Activated CD4-positive, alpha-beta T cell treated with anti-CD3 and anti-CD28 coated beads, Interleukin-2, amount 50 U/mL, for 24 hours (primary cell): Measurements from ENCODE around the gene HMCES.
A peak's percentile ranks its signal among the peaks of the same experiment; 100 is the strongest.
"Not testable (repeated sequence)": the region's sequence is repeated elsewhere in the genome, so short reads cannot be mapped to it uniquely, and the experiment has no call there.

ENCODE experiments used
- DNase-seq, 2 donors: peaks; one replicate each; pipeline ENCODE4 v3.0.0-alpha.2; 2020; ENCODE audit warnings: low read depth in 1 of 2, low spot score in 1 of 2

Gene HMCES

DNA sequence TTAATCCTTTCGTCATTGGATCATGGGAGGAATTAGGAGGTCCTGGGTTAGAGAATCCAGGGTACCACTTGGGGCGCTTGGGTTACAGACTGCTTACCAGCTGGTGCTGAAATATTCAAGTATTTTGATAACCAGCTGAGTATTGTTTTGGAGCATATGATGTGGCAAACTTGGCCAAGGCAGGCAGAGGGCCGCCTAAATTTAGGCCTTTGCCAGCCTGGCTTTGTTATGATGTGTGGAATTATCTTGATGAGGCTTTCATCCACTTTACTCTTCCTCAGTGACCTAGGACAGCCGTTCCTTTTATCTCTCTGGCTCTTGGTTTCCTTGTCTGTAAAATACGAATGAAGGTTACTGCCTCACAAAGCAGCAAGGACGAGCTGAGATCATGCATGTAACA is 22.4 kb upstream of the HMCES start:
- no peak for DNase-seq

DNA sequence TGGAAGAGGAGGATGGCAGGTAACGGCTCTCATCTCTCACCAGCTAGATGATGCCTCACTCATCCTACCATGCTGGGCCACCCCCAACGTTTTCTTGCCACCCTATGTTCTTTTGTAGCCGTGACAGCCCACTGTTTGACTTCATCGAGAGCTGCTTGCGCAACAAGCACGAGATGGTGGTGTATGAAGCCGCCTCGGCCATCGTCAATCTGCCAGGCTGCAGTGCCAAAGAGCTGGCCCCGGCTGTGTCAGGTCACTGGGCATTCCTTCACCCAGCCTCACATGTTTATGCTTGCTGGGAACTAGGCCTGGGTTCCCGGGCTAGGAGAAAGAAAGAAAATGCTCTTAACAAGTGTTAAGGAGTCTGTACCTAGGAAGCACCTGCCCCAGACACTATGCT is 21.1 kb upstream of the HMCES start:
- DNase-seq = no peak

DNA sequence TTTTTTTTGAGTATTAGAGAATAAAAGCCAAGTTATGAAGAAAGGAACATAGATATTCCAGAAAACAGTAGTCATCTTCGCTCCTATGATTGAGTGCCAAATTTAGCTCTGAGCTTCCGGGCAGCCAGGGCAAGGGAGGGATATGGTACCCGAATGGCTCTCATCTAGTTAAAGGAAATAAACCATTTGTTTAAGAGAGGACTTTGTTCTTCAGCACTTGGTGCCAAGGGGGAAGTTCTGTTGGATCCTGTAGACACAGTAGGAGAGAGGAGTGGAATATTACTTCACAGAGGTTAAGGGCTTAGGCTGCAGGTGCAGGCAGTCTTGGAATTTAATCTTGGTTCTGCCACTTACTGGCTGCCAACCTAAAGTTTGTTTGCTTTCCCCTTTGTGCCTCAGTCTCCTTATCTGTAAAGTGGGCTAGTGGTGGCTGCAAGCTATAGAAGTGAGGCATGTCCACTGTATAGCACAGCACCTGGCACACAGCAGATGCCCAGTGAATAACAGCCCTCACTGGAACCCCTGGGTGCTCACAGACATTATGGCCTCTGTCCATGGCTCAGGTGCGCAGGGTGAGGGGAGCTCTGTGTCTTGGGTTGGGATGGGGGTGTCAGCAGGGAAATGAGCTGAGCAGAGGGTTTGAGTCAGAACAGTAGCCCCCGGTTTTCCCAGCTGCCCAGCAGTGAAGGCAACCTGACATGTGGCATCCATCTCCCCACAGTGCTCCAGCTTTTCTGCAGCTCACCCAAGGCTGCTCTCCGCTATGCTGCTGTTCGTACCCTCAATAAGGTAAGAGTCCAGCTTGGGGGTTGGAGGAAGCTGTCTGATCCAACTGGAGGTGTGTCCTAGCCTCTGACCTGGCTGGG is 18.8 kb upstream of the HMCES start:
- no peak for DNase-seq

DNA sequence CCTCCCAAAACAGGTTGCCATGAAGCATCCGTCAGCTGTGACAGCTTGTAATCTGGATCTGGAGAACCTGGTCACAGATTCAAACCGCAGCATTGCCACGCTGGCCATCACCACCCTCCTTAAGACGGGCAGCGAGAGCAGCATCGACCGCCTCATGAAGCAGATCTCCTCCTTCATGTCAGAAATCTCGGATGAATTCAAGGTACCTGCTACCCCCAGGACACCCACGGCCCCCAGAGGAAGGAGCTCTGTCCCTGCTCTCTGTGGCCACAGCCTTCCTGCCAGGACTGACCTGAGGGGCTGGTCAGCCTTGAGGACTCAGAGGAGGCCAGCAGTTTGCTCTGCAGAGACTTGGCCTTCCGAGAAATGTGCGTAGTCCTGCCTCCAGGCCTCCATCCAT is 18.1 kb upstream of the HMCES start:
- DNase-seq = no peak

DNA sequence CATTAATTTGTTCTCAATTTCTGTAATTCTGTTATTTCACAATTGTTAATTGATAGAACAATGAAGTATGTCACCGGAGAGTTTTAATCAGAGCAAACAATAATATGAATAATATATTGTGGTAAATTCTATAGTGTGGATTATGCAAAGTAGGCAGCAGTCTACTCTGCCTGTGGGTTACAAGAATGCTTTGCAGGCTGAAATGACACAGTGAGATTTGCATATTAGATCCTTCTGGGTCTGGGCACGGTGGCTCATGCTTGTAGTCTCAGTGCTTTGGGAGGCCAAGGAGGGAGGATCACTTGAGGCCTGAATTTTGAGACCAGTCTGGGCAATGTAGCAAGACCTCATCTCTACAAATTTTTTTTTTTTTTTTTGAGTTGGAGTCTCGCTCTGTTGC is 16.8 kb upstream of the HMCES start:
- DNase-seq = no peak

DNA sequence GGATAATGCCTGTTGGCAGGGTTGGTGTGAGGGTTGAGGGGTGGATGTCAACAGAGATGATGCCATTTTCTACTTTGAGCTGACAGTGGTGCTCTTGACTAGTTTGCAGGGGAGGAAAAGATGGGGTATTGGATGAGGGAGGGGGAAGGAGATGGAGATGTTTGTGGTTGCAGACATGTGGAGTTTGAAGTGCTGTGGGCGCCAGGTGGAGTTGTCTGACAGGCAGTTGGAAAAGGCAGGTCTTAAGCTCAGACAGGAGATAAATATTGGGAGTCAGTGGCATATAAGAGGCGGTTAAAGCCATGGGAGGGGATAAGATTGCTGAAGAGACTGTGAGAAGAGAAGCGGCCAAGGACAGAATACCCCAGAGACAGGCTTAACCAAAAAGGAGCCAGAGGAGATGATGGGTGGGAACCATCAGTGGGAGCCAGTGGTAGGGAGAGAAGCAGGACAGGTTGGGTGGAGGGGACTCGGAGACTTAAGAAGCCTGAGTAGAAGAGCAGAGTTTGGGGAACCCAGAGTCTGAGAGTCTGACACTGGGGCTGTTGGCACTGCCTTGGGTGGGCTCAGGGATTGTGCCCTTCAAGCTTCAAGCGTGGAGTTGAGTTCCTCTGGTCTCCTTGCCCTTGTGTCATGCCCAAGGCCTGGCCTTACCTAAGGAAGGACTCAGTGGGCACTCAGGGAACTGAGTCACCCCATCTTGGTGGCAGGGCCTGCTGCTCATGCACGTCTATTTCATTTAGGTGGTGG is 15.3 kb upstream of the HMCES start:
- DNase-seq = no peak

DNA sequence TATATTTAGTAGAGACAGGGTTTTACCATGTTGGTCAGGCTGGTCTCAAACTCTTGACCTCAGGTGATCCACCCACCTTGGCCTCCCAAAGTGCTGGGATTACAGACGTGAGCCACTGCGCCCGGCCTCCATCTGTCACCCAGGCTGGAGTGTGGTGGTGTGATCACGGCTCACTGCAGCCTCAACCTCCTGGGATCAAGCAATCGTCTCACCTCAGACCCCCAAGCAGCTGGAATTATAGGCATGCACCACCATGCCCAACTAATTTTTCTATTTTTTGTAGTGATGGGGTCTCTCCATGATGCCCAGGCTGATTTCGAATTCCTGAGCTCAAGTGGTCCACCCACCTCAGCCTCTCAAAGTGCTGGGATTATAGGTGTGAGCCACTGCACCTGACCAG is 13.7 kb upstream of the HMCES start:
- DNase-seq = not testable (repeated sequence)

DNA sequence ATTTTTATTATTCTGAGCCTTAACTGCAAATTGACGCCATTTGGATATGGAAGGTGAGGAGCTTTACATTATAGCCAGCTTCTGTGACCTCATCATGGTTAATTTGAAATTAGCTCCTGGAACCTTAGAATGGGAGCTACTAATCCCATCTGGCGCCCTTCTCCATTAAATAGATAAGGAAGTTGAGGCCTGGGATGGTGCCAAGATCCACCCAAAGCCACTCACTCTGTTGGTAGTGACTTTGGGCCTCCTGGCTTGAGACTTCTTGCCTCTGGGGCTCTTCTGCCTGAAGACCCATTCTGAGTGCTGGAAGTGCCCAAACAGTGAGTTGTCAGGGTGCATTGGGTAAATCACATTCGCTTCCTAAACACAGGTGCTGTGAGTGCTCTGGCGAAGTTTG is 12.0 kb upstream of the HMCES start:
- no peak for DNase-seq

DNA sequence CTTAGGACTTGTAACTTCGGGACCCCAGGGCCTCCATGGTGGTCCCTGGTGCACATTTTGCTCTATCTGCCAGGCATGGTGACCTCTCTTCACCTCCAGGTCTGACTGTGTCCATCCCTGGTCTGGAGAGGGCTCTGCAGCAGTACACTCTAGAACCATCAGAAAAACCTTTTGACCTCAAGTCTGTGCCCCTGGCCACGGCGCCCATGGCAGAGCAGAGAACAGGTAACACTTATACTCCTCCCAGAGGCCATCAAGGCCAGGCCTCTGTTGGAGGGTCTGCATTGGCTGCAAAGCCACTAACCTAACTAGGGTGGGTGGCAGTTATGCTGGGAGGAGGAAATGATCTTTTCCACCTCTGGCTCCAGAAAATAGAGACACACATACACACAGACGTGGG is 10.3 kb upstream of the HMCES start:
- DNase-seq = no peak

DNA sequence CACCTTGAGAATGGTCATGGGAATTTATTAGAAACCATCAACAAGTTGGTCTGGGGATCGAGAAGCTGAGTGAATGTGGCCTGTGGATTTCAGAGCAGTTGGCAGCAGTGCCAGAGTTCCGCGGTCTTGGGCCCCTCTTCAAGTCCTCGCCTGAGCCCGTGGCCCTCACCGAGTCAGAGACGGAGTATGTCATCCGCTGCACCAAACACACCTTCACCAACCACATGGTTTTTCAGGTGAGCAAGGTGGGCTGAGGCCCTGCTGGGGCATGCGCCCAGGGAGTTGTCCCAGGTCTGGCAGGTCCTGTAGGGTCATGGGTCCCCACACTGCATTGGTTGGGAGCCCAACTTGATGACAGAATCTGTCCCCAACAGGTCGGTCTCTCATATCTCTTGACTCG is 7.0 kb upstream of the HMCES start:
- DNase-seq = no peak

DNA sequence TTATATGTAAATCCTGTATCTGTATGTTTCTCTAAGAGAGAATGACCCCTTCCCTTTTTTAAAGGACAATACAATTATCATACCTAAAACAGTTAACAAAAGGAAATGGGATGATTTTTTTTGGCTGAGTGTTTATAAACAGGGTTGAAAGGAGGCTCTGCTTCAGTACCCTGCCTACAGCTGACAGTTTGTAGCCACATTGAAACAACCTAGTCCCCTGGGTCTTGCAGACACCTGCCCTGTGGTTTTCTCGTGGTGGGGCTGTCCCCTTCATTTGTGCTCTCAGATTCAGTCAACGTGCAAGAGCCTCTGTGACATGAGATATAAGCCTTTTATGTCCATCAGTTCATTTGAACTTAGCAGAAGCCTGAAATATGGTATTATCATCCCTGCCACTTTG is 2.3 kb upstream of the HMCES start:
- no peak for DNase-seq

DNA sequence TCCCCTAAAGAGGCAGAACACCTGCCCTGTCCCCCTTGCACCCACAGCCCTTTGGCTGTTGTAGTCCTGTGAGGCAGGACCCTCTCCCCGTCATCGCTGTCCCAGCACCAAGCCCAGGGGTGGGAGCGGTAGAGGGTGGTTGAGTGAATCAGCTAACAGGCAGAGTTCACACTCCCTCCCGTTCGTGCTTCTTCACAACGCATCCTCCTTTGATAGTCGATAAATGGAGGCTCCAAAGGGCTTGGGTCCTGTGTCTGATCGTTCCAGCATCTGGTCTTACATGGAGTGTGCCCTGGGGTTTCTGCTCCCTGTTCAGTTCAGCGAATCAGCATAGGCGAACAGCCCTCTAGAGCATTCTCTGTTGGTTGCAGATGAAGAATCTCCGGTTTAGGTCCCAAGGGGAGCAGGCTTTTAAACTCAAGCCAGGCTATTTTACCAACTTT is 820 bp upstream of the HMCES start:
- no peak for DNase-seq

DNA sequence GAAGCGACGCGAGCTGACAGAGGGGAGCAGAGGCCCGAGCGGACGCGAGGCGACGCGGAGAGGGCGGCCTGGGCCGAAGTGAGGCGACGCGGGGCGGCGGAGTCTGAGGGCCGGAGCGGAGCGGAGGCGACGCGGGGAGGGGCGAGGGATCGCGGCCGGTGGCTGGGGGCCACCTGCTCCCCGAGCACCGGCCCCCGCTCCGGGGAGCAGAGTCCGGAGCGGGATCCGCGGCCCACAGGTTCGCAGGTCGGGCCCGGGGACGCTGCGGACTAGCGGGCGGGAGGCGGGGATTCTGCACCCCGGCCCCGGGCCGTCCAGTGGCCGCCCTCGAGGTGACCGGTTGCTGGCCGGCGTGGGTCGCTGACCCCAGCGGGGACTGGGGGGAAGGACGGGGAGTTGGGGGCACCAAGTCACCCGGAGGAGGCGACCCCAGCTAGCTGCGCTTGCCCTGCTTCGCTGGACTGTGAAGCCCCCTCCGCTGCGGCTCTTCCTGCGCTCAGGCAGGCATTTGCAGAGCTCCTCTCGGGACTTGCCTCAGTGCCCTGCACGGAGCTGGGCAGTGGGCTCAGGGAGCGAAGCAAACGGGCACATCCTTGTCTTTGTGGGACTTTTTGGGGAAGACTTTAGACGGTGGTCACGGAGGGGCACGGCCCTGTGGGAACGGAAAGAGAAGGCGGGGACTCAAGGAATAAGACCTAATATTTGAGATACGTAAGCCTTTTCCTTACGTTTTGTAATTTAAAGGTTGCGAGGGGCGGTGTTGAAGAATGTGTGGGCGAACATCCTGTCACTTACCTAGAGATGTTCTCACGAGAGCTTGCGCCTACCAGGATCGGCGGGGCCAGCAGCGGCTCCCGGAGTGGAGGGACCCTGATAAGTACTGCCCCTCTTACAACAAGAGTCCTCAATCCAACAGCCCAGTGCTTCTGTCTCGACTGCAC is 566 bp downstream of the HMCES start:
- peak; percentile 28 to 45 for DNase-seq

DNA sequence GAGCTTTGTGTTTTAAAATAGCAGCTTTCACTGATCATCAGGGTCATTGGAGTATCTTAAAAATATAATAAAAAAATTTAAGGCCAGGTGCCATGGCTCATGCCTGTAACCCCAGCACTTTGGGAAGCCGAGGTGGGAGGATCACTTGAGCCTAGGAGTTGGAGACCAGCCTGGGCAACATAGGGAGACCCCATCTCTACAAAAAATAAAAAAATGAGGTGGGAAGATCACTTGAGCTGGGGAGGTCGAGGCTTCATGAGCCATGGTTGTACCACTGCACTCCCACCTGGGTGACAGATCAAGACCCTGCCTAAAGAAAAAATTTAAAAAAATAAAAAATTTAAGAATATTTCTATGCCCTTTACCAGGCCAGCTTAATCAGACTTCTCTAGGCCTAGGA is 1.5 kb downstream of the HMCES start:
- no peak for DNase-seq

DNA sequence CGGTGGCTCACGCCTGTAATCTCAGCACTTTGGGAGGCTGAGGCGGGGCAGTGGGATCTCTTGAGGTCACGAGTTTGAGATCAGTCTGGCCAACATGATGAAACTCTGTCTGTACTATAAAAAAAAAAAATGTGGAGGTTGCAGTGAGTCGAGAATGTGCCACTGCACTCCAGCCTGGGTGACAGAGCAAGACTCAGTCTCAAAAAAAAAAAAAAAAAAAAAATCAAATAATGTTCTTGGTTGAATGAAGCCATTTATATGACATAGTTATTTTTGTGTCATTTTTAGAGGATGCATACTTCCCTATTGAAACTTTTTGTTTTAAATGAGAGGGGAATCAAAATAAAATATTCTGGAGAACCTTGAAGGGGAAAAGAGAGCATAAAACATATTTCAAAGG is 3.1 kb downstream of the HMCES start:
- DNase-seq = no peak

DNA sequence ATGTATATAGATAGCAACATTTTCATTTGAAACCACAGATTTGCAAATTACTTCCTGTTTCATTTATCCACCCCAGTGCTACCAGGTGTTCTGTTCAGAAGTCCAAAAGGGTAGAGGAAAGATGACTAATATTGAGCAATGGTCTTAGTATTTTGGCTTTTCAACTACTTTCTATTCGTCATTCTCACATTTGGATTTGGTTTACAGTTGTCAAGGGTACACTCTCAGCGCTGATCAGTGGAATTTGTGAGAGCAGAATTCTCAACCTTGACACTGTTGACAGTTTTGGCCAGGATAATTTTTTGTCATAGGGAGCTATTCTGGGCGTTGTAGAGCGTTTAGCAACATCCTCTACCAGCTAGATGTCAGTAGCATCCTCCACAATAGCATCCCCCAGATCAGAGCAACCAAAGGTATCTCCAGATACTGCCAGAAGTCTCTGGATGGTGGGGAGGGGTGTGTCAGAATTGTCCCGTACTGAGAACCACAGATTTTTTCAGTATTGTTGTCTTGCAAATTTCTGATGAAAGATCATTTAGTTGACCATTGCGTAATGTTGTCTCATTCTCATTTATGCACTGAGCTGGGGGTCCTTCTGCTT is 4.2 kb downstream of the HMCES start:
- peak in 1 of 2 donors; percentile 35 for DNase-seq

DNA sequence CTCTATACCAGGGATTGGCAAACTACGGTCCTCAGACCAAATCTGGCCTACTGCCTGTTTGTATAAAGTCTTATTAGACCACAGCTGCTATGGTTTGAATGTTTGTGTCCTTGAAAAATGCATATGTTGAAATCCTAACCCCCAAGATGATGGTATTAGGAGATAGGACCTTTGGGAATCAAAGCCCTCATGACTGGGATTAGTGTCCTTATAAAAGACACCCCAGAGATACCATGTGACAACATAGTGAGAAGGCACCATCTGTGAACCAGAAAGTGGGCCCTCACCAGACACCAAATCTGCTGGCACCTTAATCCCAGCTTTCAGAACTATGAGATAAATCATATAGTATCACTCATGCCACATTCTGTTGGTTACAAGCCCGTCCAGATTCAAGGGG is 7.4 kb downstream of the HMCES start:
- DNase-seq = no peak

DNA sequence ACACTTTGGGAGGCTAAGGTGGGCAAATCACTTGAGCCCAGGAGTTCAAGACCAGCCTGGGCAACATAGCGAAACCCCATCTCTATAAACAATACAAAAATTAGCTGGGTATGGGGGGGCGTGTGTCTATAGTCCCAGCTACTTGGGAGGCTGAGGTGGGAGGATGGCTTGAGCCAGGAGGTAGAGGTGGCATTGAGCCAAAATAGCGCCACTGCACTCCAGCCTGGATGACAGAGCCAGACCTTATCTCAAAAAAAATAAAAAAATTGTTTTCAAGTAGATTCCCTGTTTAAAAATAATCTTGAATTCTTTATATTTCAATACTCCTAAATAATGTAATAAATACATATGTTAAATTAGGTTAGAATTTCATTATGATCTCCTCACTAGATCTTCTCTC is 9.8 kb downstream of the HMCES start:
- DNase-seq = no peak

DNA sequence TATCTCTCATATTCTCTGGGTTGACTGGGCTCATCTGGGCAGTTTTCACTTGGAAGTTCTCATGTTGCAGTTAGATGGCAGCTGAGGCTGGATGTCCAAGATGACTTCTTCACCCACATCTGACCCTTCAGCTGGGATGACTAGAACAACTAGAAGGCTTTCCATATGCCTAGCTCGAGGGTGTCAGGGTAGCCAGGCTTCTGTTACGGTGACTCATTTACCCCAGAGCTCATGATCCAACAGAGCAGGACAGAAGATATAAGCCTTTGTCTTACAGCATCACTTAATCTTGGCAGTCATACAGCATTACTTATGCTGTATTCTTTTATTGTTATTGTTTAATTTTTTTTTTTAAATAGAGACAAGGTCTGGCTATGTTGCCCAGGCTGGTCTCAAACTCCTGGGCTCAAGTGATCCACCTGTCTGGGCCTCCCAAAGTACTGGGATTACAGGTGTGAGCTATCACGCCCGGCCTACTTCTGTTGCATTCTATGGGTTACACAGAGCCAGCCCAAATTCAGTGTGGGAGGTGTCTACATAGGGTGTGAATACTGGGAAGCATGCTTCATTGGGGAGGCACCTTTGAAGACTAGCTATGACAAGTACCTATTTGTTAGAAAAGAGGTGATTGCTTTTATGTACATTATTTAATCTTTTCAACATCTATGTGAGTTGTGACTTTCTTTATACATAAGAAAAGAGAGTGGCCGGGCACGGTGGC is 10.7 kb downstream of the HMCES start:
- DNase-seq = no peak

DNA sequence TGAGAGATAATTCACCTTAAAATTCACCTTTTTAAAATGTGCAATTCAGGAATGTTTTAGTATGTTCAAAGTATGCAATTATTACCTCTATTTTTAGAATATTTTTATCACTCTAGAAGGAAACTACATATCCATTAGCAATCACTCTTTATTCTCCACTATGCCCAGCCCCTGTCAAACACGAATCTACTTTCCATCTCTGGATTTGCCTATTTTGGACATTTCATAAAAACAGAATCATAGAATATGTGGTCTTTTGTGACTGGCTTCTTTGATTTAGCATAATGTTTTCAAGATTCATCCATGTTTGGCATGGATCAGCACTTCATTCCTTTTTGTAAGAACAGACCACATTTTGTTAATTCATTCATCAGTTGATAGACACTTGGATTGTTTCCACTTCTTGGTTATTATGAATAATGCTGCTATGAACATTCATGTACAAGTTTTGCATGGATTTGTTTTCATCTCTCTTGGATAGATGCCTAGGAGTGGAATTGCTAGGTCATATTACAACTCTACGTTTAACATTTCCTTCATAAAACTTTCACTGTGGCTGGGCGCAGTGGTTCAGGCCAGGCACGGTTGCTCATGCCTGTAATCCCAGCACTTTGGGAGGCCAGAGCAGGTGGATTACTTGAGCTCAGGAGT is 12.7 kb downstream of the HMCES start:
- no peak for DNase-seq
